Spleen (tissue), 7 donors: Measurements from ENCODE around the gene DAPK1.

Experiments used
- CTCF ChIP-seq, 11 experiments: fragments of 200-600 bp in 7 of 11; fragments of 450-650 bp in 4 of 11; sonication (generic) in 4 of 11; IDR thresholded peaks in 8 of 11; conservative IDR thresholded peaks in 3 of 11; 1 replicate in 7 of 11; 2 replicates in 4 of 11; pipeline versions ENCODE4 v1.4.0 to v1.8.0; 2016 to 2021; ENCODE audit warnings: antibody characterized with exemption in 11 of 11, inconsistent platforms in 4 of 11, mild to moderate bottlenecking in 1 of 11
- POLR2A ChIP-seq, 3 donors: fragments of 450-650 bp; IDR thresholded peaks; one replicate each; pipeline ENCODE4 v1.5.1; 2017; ENCODE audit warnings: antibody characterized with exemption in 3 of 3, mild to moderate bottlenecking in 1 of 3
- donor health status: DM: no; HTN: no; CAD: no; lungs with moderate emphysema.
- donor health status: DM: no; HTN: no; CAD: no.
- donor health status: DM: no; HTN: no; CAD: no.

GRCh38 chr9:87609486-87609885 is 111.8 kb downstream of the DAPK1 start:
- TF ChIP-seq CTCF (IDR thresholded peaks at IDR 0.05 in 8 of 11, conservative IDR thresholded peaks at IDR 0.05 in 3 of 11) (no peak), POLR2A (IDR thresholded peaks at IDR 0.05) (no peak)
